GM23338 (cell line): ENCODE measurements around the gene CYTL1. TPM values are rescaled to one million over a fixed set of nuclear protein-coding genes. Genes with fewer than 3 reads are reported as not detected.

Experiments used
- ATAC-seq: fragments of 200-7000 bp; cut with Tn5 transposase; 3 replicates; pipeline ENCODE4 v1.9.1; 2020
- DNase-seq: peaks from one replicate; pipeline ENCODE4 v3.0.0-alpha.2; 2015; ENCODE audit warnings: low spot score
- H2AFZ ChIP-seq: fragments of 200-600 bp; sonication (generic); 2 replicates; pipeline ENCODE4 v1.8.0; 2016; ENCODE audit warnings: antibody characterized with exemption, mild to moderate bottlenecking, moderate library complexity
- H3F3A ChIP-seq: fragments of 200-600 bp; sonication (generic); replicated peaks from 2 replicates; pipeline ENCODE4 v1.8.0; 2017; ENCODE audit warnings: antibody characterized with exemption, mixed run types, low read depth
- H3K27ac ChIP-seq: fragments of 200-600 bp; sonication (generic); 2 replicates; pipeline ENCODE4 v1.6.1; 2016; ENCODE audit warnings: low read depth
- H3K27me3 ChIP-seq: fragments of 200-600 bp; sonication (generic); 2 replicates; pipeline ENCODE4 v1.8.0; 2016; ENCODE audit warnings: mild to moderate bottlenecking, mixed run types, moderate library complexity; ENCODE audit not compliant: insufficient read depth
- H3K36me3 ChIP-seq: fragments of 200-600 bp; sonication (generic); 2 replicates; pipeline ENCODE4 v1.8.0; 2016; ENCODE audit warnings: mild to moderate bottlenecking; ENCODE audit not compliant: insufficient read depth
- H3K4me1 ChIP-seq: fragments of 200-600 bp; sonication (generic); 2 replicates; pipeline ENCODE4 v1.8.0; 2016; ENCODE audit warnings: mild to moderate bottlenecking, moderate library complexity; ENCODE audit not compliant: insufficient read depth
- H3K4me2 ChIP-seq: fragments of 200-600 bp; sonication (generic); 2 replicates; pipeline ENCODE4 v1.7.1; 2017; ENCODE audit warnings: mixed run types
- H3K4me3 ChIP-seq: fragments of 200-600 bp; sonication (generic); 2 replicates; pipeline ENCODE4 v1.6.1; 2016; ENCODE audit warnings: mixed run types
- H3K79me2 ChIP-seq: fragments of 200-600 bp; sonication (generic); replicated peaks from 2 replicates; pipeline ENCODE4 v1.8.0; 2017; ENCODE audit warnings: mild to moderate bottlenecking; ENCODE audit not compliant: insufficient read depth
- H3K9me2 ChIP-seq: fragments of 200-600 bp; sonication (generic); 2 replicates; pipeline ENCODE4 v1.8.0; 2017; ENCODE audit not compliant: insufficient read depth
- H4K20me1 ChIP-seq: fragments of 200-600 bp; sonication (generic); replicated peaks from 2 replicates; pipeline ENCODE4 v1.8.0; 2017; ENCODE audit warnings: mild to moderate bottlenecking; ENCODE audit not compliant: insufficient read depth
- H3K27ac Mint-ChIP-seq: 2 replicates; pipeline ENCODE4 v1.8.0; 2020; ENCODE audit warnings: inconsistent platforms, mild to moderate bottlenecking, moderate library complexity, mixed read lengths
- H3K27me3 Mint-ChIP-seq: 3 replicates; pipeline ENCODE4 v1.8.0; 2022; ENCODE audit warnings: low read depth, mild to moderate bottlenecking, moderate library complexity, mixed read lengths, inconsistent platforms; ENCODE audit not compliant: insufficient read depth, poor library complexity
- H3K36me3 Mint-ChIP-seq: 3 replicates; pipeline ENCODE4 v1.8.0; 2021; ENCODE audit warnings: low read depth, mild to moderate bottlenecking, inconsistent platforms, moderate library complexity, mixed read lengths
- H3K4me1 Mint-ChIP-seq: 3 replicates; pipeline ENCODE4 v1.8.0; 2020; ENCODE audit warnings: mild to moderate bottlenecking, inconsistent platforms, mixed read lengths
- H3K4me3 Mint-ChIP-seq: 3 replicates; pipeline ENCODE4 v1.8.0; 2021; ENCODE audit warnings: moderate library complexity, mild to moderate bottlenecking, inconsistent platforms, mixed read lengths
- H3K9me3 Mint-ChIP-seq: 3 replicates; pipeline ENCODE4 v1.8.0; 2020; ENCODE audit warnings: moderate library complexity, mild to moderate bottlenecking, inconsistent platforms, mixed read lengths
- CREB1 ChIP-seq: fragments of 250-450 bp; sonication (Bioruptor Pico); IDR thresholded peaks from 2 replicates; pipeline ENCODE4 v1.5.0; 2020; ENCODE audit warnings: low read depth, mild to moderate bottlenecking, moderate library complexity
- CTCF ChIP-seq, 2 experiments: fragments of 200-600 bp in 1 of 2; sonication (generic) in 1 of 2; conservative IDR thresholded peaks; 2 replicates each; pipeline versions ENCODE4 v1.5.1 to v1.6.1; 2016 to 2017; ENCODE audit warnings: antibody characterized with exemption in 2 of 2, low read depth in 2 of 2, mild to moderate bottlenecking in 2 of 2, moderate library complexity in 1 of 2
- EZH2 ChIP-seq: fragments of 200-600 bp; sonication (generic); IDR thresholded peaks from one replicate; pipeline ENCODE4 v1.8.0; 2017; ENCODE audit warnings: antibody characterized with exemption, mild to moderate bottlenecking, low read depth; ENCODE audit not compliant: unreplicated experiment
- EZH2phosphoT487 ChIP-seq: fragments of 200-600 bp; sonication (generic); IDR thresholded peaks from one replicate; pipeline ENCODE4 v1.8.1; 2018; ENCODE audit warnings: antibody characterized with exemption; ENCODE audit not compliant: unreplicated experiment
- JUNB ChIP-seq: IDR thresholded peaks from one replicate; pipeline ENCODE4 v1.6.1; 2016; ENCODE audit warnings: antibody characterized with exemption; ENCODE audit not compliant: unreplicated experiment
- NANOG ChIP-seq: IDR thresholded peaks from 2 replicates; pipeline ENCODE4 v1.6.1; 2016; ENCODE audit warnings: antibody characterized with exemption, borderline replicate concordance
- POLR2AphosphoS5 ChIP-seq: IDR thresholded peaks from 2 replicates; pipeline ENCODE4 v1.6.1; 2016; ENCODE audit warnings: antibody characterized with exemption, low read depth
- STAT1 ChIP-seq: IDR thresholded peaks from one replicate; pipeline ENCODE4 v1.6.1; 2016; ENCODE audit warnings: antibody characterized with exemption; ENCODE audit not compliant: unreplicated experiment
- ZNF331 ChIP-seq: fragments of 250-450 bp; sonication (Bioruptor Pico); IDR thresholded peaks from 2 replicates; pipeline ENCODE4 v1.5.0; 2020; ENCODE audit warnings: low read depth, mild to moderate bottlenecking, moderate library complexity
- polyA plus RNA-seq: library from polyadenylated mRNA; unstranded; fragments of >200 nt; fragmentation: Nextera tagmentation; extraction: Ambion mirVana; gene quantifications from 2 replicates; pipeline ENCODE4 v1.2.1, GENCODE V29; 2016
- total RNA-seq: library from RNA; depleted of rRNA; stranded (reverse); fragments of >200 nt; shearing (Covaris generic); gene quantifications from 2 replicates; pipeline ENCODE4 v1.2.3, GENCODE V29; 2014
- TF ChIP-seq, protein P1 (sequence below): IDR thresholded peaks from one replicate; pipeline ENCODE4 v1.6.1; 2018; ENCODE audit warnings: antibody characterized with exemption; ENCODE audit not compliant: unreplicated experiment
- TF ChIP-seq, protein P2 (sequence below): fragments of 250-450 bp; sonication (Bioruptor Pico); IDR thresholded peaks from 2 replicates; pipeline ENCODE4 v1.5.0; 2020; ENCODE audit warnings: mild to moderate bottlenecking, moderate library complexity
- TF ChIP-seq, protein P3 (sequence below): IDR thresholded peaks from 2 replicates; pipeline ENCODE4 v1.6.1; 2016; ENCODE audit warnings: antibody characterized with exemption

CYTL1 gene
- total and polyA plus RNA-seq, 2 experiments from 2014 or later = 12.6 to 17.6 TPM

GRCh38 chr4:5041699-5042098 lies 22.4 kb upstream of the CYTL1 start:
- H3K27ac Mint-ChIP-seq = no peak overlapping the region
- Histone ChIP-seq H3K27me3 (no peaks in the 10 kb centered on the region), H3F3A (no peaks in the 10 kb centered on the region), H3K9me2 (peaks cover 8% of the 10 kb centered on the region), H3K4me1 (no peaks in the 10 kb centered on the region), H3K36me3 (no peaks in the 10 kb centered on the region), H3K4me2 (no peak overlapping the region), H3K79me2 (no peaks in the 10 kb centered on the region), H4K20me1 (no peaks in the 10 kb centered on the region), H2AFZ (no peak overlapping the region), H3K27ac (no peak overlapping the region), H3K4me3 (no peak overlapping the region)
- no peak overlapping the region for H3K4me3 Mint-ChIP-seq
- no peaks in the 10 kb centered on the region for H3K36me3 Mint-ChIP-seq
- no peak for ATAC-seq
- no peaks in the 10 kb centered on the region; the same call in 2 of the 3 replicates for H3K9me3 Mint-ChIP-seq
- no peak for TF ChIP-seq EZH2
- no peak for TF ChIP-seq JUNB
- TF ChIP-seq NANOG = no peak
- no peak for TF ChIP-seq CREB1 (CRISPR knock-in tag)
- TF ChIP-seq, protein P1, sequence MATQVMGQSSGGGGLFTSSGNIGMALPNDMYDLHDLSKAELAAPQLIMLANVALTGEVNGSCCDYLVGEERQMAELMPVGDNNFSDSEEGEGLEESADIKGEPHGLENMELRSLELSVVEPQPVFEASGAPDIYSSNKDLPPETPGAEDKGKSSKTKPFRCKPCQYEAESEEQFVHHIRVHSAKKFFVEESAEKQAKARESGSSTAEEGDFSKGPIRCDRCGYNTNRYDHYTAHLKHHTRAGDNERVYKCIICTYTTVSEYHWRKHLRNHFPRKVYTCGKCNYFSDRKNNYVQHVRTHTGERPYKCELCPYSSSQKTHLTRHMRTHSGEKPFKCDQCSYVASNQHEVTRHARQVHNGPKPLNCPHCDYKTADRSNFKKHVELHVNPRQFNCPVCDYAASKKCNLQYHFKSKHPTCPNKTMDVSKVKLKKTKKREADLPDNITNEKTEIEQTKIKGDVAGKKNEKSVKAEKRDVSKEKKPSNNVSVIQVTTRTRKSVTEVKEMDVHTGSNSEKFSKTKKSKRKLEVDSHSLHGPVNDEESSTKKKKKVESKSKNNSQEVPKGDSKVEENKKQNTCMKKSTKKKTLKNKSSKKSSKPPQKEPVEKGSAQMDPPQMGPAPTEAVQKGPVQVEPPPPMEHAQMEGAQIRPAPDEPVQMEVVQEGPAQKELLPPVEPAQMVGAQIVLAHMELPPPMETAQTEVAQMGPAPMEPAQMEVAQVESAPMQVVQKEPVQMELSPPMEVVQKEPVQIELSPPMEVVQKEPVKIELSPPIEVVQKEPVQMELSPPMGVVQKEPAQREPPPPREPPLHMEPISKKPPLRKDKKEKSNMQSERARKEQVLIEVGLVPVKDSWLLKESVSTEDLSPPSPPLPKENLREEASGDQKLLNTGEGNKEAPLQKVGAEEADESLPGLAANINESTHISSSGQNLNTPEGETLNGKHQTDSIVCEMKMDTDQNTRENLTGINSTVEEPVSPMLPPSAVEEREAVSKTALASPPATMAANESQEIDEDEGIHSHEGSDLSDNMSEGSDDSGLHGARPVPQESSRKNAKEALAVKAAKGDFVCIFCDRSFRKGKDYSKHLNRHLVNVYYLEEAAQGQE = no peak
- TF ChIP-seq, protein P2, sequence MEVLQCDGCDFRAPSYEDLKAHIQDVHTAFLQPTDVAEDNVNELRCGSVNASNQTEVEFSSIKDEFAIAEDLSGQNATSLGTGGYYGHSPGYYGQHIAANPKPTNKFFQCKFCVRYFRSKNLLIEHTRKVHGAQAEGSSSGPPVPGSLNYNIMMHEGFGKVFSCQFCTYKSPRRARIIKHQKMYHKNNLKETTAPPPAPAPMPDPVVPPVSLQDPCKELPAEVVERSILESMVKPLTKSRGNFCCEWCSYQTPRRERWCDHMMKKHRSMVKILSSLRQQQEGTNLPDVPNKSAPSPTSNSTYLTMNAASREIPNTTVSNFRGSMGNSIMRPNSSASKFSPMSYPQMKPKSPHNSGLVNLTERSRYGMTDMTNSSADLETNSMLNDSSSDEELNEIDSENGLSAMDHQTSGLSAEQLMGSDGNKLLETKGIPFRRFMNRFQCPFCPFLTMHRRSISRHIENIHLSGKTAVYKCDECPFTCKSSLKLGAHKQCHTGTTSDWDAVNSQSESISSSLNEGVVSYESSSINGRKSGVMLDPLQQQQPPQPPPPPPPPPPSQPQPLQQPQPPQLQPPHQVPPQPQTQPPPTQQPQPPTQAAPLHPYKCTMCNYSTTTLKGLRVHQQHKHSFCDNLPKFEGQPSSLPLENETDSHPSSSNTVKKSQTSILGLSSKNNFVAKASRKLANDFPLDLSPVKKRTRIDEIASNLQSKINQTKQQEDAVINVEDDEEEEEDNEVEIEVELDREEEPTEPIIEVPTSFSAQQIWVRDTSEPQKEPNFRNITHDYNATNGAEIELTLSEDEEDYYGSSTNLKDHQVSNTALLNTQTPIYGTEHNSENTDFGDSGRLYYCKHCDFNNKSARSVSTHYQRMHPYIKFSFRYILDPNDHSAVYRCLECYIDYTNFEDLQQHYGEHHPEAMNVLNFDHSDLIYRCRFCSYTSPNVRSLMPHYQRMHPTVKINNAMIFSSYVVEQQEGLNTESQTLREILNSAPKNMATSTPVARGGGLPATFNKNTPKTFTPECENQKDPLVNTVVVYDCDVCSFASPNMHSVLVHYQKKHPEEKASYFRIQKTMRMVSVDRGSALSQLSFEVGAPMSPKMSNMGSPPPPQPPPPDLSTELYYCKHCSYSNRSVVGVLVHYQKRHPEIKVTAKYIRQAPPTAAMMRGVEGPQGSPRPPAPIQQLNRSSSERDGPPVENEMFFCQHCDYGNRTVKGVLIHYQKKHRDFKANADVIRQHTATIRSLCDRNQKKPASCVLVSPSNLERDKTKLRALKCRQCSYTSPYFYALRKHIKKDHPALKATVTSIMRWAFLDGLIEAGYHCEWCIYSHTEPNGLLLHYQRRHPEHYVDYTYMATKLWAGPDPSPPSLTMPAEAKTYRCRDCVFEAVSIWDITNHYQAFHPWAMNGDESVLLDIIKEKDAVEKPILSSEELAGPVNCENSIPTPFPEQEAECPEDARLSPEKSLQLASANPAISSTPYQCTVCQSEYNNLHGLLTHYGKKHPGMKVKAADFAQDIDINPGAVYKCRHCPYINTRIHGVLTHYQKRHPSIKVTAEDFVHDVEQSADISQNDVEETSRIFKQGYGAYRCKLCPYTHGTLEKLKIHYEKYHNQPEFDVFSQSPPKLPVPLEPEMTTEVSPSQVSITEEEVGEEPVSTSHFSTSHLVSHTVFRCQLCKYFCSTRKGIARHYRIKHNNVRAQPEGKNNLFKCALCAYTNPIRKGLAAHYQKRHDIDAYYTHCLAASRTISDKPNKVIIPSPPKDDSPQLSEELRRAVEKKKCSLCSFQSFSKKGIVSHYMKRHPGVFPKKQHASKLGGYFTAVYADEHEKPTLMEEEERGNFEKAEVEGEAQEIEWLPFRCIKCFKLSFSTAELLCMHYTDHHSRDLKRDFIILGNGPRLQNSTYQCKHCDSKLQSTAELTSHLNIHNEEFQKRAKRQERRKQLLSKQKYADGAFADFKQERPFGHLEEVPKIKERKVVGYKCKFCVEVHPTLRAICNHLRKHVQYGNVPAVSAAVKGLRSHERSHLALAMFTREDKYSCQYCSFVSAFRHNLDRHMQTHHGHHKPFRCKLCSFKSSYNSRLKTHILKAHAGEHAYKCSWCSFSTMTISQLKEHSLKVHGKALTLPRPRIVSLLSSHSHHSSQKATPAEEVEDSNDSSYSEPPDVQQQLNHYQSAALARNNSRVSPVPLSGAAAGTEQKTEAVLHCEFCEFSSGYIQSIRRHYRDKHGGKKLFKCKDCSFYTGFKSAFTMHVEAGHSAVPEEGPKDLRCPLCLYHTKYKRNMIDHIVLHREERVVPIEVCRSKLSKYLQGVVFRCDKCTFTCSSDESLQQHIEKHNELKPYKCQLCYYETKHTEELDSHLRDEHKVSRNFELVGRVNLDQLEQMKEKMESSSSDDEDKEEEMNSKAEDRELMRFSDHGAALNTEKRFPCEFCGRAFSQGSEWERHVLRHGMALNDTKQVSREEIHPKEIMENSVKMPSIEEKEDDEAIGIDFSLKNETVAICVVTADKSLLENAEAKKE (CRISPR knock-in tag) = no peak
- TF ChIP-seq, protein P3, sequence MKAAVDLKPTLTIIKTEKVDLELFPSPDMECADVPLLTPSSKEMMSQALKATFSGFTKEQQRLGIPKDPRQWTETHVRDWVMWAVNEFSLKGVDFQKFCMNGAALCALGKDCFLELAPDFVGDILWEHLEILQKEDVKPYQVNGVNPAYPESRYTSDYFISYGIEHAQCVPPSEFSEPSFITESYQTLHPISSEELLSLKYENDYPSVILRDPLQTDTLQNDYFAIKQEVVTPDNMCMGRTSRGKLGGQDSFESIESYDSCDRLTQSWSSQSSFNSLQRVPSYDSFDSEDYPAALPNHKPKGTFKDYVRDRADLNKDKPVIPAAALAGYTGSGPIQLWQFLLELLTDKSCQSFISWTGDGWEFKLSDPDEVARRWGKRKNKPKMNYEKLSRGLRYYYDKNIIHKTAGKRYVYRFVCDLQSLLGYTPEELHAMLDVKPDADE = no peak
- TF ChIP-seq ZNF331 (CRISPR knock-in tag) = no peak
- TF ChIP-seq CTCF (conservative IDR thresholded peaks at IDR 0.05; ENCODE audit: low read depth in 2 of 2) = no peak
- TF ChIP-seq EZH2phosphoT487 = no peak
- TF ChIP-seq POLR2AphosphoS5 = no peak
- no peak for TF ChIP-seq STAT1
- DNase-seq = no peak
- H3K27me3 Mint-ChIP-seq = no peaks in the 10 kb centered on the region
- H3K4me1 Mint-ChIP-seq = no peaks in the 10 kb centered on the region; the same call in 1 of the 3 replicates
